GM18499 (cell line): ENCODE results near the gene FKBP9.
A peak's percentile ranks its signal among the peaks of the same experiment; 100 is the strongest.
"Not testable (repeated sequence)": the region's sequence is repeated elsewhere in the genome, so short reads cannot be mapped to it uniquely, and the experiment has no call there.

Experiments used
- ATAC-seq: cut with Tn5 transposase; IDR thresholded peaks from one replicate; pipeline ENCODE4 v1.9.1; 2021; ENCODE audit warnings: moderate number of reproducible peaks; ENCODE audit not compliant: insufficient read depth, unreplicated experiment

The FKBP9 gene

GRCh38 chr7:32957326-32958045, at the start of gene FKBP9:
Gene FKBP9 (plus strand): TSS chr7:32957440. CDS start chr7:32957574, 134 bp downstream.
- no peak for ATAC-seq

GRCh38 chr7:32910195-32910594, 47.0 kb upstream of the FKBP9 start:
- no peak for ATAC-seq

DNA sequence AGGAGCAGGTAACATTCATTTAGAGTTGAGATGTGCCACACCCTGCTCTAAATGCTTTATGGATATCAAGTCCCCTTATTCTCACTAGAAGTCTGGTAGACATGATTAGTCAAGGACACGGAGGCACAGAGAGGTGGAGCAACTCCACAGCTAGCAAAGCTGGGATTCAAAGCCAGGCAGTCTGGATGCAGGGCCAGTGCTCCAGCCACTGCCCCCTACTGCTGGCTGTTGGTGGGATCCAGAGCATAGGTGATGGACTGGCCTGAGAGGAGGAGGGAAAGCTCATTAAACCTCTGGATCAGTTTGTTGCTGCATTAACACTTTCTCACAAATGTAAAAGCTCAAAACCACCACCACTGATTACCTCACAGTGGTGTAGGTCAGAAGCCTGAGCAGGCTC, 43.1 kb upstream of the FKBP9 start:
- ATAC-seq: no peak

DNA sequence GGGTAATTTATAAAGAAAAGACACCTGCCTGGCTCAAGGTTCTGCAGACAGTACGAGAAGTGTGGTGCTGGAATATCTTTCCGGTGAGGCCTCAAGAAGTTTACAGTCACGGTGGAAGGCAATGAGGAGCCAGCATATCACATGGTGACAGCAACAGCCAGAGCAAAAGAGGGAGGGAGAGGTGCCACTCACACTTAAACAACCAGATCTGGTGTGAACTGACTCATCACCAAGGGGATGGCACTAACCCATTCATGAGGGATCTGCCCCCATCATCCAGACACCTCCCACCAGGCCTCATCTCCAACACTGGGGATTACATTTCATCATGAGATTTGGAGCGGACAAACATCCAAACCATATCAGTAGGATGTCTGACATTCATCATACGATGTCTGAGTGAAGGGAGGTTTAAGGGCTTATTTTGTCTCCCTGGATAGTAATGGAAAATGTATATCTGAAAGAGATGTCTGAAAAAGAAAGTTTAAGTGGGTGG, 42.2 kb upstream of the FKBP9 start:
- no peak for ATAC-seq

DNA sequence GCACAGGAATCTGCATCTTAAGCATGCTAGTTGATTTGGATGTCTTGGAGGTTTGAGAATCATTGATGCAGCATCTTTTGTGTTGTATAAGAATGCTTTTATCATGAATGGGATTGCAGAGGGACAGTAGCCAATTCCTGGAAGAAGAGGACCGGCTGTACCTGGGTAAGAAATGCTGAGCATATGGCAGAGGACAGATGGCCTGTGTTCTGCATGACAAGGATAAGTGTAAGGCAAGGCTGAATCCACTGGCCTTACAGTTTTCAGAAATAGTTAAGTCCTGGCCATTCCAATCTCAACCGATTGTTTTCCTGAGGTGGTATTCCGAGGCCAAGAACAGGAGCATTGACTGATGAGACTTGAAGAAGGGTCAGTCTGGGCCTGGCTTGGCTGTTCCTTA, 41.2 kb upstream of the FKBP9 start:
- ATAC-seq: no peak

- ATAC-seq: not testable (repeated sequence)
These were observed 40.2 kb upstream of the FKBP9 start for GRCh38 chr7:32916994-32917393.

GRCh38 chr7:32921896-32922295, 35.3 kb upstream of the FKBP9 start:
- ATAC-seq: no peak

DNA sequence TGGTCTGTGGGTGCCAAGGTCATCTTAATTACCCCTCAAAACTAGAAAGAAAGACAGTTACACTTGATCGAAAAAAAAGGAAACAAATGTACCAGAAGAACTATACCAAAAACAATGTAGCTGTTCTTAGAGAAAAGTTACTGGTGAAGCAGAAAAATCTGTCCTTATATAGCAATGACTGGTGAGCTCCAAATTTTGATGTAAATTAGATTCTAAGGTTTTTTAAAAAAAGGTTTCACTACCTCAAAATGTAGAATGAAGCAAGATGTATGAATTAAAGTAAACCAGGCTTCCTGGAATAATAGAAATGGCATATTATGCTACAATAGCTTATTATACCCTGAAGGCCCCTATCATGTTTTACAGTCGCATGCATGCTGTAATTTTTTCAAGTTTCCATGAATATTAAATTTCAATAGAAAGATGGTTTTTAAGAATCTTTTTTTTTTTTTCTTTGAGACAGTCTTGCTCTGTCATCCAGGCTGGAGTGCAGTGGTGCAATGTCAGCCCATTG, 28.4 kb upstream of the FKBP9 start:
- no peak for ATAC-seq

GRCh38 chr7:32929430-32930143, 27.7 kb upstream of the FKBP9 start:
- no peak for ATAC-seq

GRCh38 chr7:32930378-32930777, 26.9 kb upstream of the FKBP9 start:
- no peak for ATAC-seq

DNA sequence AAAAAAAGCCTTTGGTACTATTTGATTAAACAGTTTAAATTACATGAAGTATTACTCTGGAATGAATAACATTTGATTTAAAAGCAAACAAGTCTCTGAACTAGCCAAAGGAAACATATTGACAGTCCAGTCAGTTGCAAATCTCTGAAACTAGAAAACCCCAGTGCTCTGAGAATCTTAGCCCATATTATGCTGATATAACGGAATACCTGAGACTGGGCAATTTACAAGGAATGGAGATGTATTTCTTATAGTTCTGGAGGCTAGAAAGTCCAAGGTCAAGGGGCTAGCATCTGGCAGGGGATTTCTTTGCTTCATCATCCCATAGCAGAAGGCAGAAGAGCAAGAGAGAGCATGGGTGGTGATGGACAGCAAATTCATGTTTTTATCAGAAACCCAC, 21.7 kb upstream of the FKBP9 start:
- no peak for ATAC-seq

- ATAC-seq: no peak
These were observed 20.6 kb upstream of the FKBP9 start for GRCh38 chr7:32936689-32937088.

- ATAC-seq: no peak
These were observed 19.7 kb upstream of the FKBP9 start for GRCh38 chr7:32937344-32938174.

- no peak for ATAC-seq
These were observed 16.1 kb upstream of the FKBP9 start for GRCh38 chr7:32941181-32941580.

- no peak for ATAC-seq
These were observed 15.4 kb upstream of the FKBP9 start for GRCh38 chr7:32941681-32942414.

DNA sequence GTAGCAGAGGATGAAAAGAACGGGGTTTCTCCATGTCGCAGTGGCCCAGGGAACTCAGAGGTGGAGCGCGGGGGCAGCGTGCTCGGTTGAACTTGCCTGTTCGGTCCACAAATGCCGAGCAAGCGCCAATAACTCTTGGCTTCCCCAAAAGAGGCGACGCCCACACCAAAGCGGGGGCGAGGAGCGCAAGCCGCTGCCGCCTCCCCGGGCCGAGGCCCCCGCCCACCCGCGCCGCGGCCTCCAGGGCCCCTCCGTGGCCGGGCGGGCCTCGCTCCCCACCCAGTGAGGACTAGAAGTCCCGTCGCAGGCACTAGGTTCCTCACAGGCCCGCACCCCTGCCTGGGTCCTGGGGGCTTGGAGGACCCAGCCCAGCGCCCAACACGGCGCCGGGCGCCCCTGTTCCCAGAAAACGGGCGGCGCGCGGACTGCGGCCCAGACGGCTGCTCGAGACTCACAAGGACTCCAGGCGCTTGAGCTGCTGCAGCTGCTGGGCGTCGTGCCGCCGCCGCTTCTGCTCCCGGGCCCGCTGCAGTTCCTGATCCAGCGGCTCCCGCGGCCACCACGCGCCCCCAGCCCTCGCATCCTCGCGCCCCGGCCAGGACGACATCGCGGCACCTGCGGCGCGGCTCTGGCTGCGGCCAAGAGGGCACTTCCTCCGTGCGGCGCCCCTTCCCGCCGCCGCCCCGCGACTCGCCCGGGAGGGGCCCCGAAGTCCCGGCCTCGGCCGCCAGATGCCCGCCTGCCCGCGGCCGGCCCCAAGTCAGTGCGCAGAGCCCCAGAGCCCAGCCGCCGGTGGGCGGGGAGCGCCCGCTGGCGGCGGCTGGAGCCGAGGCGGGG, 14.6 kb upstream of the FKBP9 start:
- ATAC-seq: peak; percentile 52

GRCh38 chr7:32943252-32944030, 13.8 kb upstream of the FKBP9 start:
- ATAC-seq: peak; percentile 7

DNA sequence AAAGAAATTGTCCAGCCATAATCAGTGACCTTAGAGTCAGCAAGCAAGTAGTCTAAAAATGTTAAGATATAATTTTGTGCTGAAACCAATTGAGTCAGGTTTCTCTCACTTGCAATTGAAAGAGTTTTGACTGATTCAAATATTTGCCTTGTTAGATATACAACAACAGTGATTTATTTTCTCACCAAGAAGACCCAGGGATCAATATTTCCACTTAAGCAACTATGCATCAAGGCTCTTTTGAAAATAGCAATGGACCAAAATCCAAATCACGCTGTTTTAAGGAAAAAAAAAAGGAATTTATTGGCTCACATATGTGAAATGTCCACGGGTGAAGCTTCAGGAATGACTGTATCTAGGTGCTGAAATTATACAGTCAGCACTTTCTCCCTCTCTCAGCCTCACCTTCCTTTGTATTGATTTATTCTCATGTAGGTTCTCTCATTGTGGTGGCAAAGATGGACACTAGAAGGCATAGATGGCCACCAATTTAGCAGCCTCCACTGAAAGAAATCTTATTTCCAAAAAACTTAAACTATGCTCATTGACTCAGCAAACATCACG, 9.7 kb upstream of the FKBP9 start:
- no peak for ATAC-seq
